Kidney tubule cell (primary cell): ENCODE measurements around the gene WDR62.
"Not testable (repeated sequence)": the region's sequence is repeated elsewhere in the genome, so short reads cannot be mapped to it uniquely, and the experiment has no call there.

Experiments used
- DNase-seq: peaks from one replicate; pipeline ENCODE4 v3.0.0-alpha.2; 2018; ENCODE audit warnings: low spot score

WDR62 gene

GRCh38 chr19:36032251-36033104 lies 22.2 kb upstream of the WDR62 start, which contains the start of gene CLIP3:
CLIP3 (minus strand) TSS chr19:36032873; CDS start chr19:36032357, 516 bp downstream.
- peak; percentile 25 for DNase-seq

- no peak for DNase-seq
Measured at GRCh38 chr19:36040495-36040894, 14.2 kb upstream of the WDR62 start.

GRCh38 chr19:36041092-36041491 lies 13.6 kb upstream of the WDR62 start:
- not testable (repeated sequence) for DNase-seq

GRCh38 chr19:36041831-36042230 lies 12.9 kb upstream of the WDR62 start:
- DNase-seq: peak; percentile 72

- DNase-seq: no peak
Measured at GRCh38 chr19:36043952-36044351, 10.7 kb upstream of the WDR62 start.

GRCh38 chr19:36046443-36047050 lies 8.2 kb upstream of the WDR62 start:
- no peak for DNase-seq

GRCh38 chr19:36047835-36048234 lies 6.9 kb upstream of the WDR62 start:
- DNase-seq: no peak

DNA sequence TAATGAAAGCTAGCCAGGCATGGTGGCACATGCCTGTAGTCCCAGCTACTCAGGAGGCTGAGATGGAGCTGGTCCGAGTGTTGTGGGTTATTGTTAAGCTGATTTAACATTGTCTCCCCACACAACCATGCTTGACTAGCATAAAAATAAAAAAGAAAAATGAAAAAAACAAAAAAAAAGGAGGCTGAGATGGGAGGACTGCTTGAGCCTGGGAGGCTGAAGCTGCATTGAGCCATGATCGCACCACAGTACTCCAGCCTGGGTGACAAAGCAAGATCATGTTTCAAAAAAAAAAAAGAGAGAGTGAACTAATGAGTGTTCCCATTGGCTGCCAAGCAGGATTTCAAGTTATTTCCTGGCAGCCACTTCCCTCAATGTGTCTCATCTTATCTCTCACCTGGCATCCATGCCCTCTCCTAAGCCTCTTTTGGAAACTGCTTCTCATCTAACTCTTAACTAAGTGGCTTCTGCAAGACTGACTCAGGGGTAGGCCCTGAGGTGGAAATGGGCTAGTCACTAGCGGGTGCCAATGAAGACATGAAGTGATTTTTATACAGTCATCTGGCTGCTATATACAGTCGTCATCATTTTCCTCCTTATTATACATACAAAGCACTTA lies 5.5 kb upstream of the WDR62 start:
- DNase-seq: peak; percentile 25

- no peak for DNase-seq
Measured at GRCh38 chr19:36051236-36051635, 3.5 kb upstream of the WDR62 start.

GRCh38 chr19:36051637-36052036 lies 3.1 kb upstream of the WDR62 start:
- DNase-seq: no peak

DNA sequence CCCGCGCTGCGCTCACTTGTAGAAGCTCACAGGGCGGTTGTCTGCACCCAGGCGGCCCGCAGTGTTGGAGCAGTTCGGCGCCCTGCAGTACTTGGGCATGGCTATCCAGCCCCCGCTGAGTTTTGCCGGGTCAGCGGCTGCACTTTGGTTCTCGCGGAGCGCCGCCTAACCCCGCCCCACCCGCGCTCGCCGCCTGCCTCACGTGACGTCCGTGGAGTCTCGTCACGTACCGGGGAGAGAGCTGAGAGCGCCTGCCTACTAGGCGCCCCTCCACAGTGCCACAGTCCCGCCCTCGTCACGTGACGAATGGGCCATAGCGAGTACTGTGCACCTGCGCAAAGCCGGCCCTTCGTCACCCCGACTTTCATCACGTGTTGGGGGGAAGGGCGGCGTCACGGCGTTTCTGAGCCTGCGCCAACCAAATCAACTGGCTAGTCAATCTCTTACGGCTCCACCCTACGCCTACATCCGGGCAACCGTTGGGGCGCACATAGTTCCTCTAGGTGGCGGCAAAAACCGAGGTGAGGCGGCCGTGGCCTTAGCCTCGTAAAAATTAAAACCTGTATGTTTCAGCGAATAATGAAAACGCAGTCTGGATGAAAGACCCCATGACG lies 471 bp upstream of the WDR62 start, which contains the start of gene THAP8:
Gene THAP8 (minus strand): TSS at position 167 of the 614 bp plus-strand sequence. CDS start 68 bp downstream, at position 99.
- DNase-seq: peak; percentile 99

GRCh38 chr19:36058481-36059179 lies 3.9 kb downstream of the WDR62 start:
- DNase-seq: no peak

- no peak for DNase-seq
Measured at GRCh38 chr19:36059180-36059910, 4.6 kb downstream of the WDR62 start.

- DNase-seq: peak; percentile 56
Measured at GRCh38 chr19:36060430-36060829, 5.7 kb downstream of the WDR62 start.

DNA sequence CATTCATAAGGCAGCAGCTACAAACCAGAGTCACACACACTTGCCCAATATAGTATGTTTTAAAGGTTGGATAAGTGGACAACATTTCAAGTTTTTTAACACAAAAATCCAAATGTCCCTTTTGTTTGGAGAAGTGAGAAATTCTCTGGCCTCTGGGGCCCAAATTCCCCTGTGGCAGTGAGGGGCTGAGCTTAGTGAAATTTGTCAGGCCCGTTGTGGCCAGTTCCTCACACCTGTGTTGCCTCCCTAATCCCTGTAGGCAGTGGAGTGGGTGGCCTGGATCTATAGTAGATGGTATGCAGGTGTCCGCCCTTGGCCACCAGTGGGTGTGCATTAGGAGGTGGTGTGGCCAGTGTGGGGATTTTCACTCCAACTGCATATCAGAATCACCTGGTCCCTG lies 6.7 kb downstream of the WDR62 start:
- DNase-seq: no peak

- no peak for DNase-seq
Measured at GRCh38 chr19:36064826-36065225, 10.1 kb downstream of the WDR62 start.

- DNase-seq: no peak
Measured at GRCh38 chr19:36067681-36068080, 13.0 kb downstream of the WDR62 start.

DNA sequence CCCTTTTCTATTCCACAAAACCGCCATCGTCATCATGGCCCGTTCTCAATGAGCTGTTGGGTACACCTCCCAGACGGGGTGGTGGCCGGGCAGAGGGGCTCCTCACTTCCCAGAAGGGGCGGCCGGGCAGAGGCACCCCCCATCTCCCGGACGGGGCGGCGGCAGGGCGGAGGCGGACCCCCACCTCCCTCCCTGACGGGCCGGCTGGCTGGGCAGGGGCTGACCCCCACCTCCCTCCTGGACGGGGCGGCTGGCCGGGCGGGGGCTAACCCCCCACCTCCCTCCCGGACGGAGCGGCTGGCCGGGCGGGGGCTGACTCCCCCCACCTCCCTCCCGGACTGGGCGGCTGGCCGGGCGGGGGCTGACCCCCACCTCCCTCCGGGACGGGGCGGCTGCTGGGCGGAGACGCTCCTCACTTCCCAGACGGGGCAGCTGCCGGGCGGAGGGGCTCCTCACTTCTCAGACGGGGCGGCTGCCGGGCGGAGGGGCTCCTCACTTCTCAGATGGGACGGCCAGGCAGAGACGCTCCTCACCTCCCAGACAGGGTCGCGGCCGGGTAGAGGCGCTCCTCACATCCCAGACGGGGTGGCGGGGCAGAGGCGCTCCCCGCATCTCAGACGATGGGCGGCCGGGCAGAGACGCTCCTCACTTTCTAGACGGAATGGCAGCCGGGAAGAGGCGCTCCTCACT lies 14.3 kb downstream of the WDR62 start:
- DNase-seq: not testable (repeated sequence)

DNA sequence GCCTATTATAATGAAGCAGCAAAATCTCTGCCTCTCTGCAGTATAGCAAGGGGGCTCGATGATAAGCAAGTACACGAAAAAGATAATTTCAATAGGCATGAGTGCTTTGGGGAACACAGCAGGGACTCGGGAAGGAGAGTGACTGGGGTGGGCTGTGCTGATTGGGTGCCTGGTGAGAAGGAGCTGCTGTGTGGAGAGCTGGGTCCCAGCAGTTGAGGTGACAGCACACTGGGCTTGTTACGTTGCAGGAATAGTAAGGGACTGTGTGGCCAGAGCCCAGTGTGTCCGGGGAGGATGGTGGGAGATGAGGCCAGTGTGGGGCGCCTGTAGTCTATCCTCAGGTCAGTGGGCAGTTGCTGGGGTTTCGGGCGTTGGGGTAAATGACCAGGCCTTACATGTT lies 17.4 kb downstream of the WDR62 start:
- DNase-seq: no peak

DNA sequence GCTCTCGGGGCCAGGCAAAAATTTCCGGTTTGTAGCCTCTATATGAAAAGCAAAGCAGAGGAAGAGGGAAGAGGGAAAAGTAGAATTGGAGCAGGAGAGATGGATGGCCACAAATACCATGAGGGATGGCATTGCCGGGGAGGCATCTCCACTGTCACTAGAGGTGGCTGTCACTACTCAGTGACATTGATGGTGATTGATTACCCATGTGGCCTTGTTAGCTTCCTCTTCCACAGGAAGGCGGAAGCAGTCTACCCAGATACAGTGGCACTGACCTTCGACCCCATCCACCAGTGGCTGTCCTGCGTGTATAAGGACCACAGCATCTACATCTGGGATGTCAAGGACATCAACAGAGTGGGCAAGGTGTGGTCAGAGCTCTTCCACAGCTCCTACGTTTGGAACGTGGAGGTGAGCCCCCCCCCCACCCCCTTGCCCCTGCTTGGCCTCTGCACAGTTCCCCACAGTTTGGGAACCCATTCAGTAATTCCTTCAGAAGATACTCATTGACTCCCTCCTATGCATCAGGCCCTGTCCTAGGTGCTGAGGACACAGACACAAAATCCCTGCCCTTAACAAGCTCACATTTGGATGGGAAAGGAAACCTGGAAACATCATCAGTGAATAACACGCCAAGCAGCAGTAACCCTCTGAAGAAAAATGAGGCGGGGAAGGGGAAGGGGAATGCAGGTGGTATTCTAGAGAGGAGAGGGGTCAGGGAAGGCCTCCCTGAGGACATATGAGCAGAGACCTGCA lies 18.6 kb downstream of the WDR62 start:
- no peak for DNase-seq
